Left lobe of liver (tissue), 2 donors: Measurements from ENCODE around the gene CPZ. TPM values are rescaled to one million over a fixed set of nuclear protein-coding genes. Genes with fewer than 3 reads are reported as not detected.
"Not testable (repeated sequence)": the region's sequence is repeated elsewhere in the genome, so short reads cannot be mapped to it uniquely, and the experiment has no call there.

Experiments used
- ATAC-seq: fragments of 200-7000 bp; cut with Tn5 transposase; one replicate; pipeline ENCODE4 v1.9.1; 2020; ENCODE audit warnings: mild to moderate bottlenecking, moderate library complexity
- DNase-seq: peaks from one replicate; pipeline ENCODE4 v3.0.0-alpha.2; 2020; ENCODE audit warnings: low spot score
- total RNA-seq: library from RNA; stranded (reverse); gene quantifications from one replicate; pipeline ENCODE4 v1.2.1, GENCODE V29; 2021
- donor health status: DM: no; HTN: no; CAD: no; lungs with moderate emphysema.
- donor health status: DM: no; HTN: yes; CAD: no.

CPZ gene
- total RNA-seq, 1 donor from 2014 or later = 0.45 TPM

- ATAC-seq (no peak), DNase-seq (no peak)
Observed at GRCh38 chr4:8556341-8557150, 36.0 kb upstream of the CPZ start.

- no peak for DNase-seq
- ATAC-seq = no peak
Observed at GRCh38 chr4:8557151-8558076, 35.2 kb upstream of the CPZ start.

- no peak for ATAC-seq
- DNase-seq = no peak
Observed at GRCh38 chr4:8558080-8558960, 34.2 kb upstream of the CPZ start.

GRCh38 chr4:8559011-8559410 lies 33.6 kb upstream of the CPZ start:
- no peak for DNase-seq
- ATAC-seq = no peak

- DNase-seq (no peak), ATAC-seq (no peak)
Observed at GRCh38 chr4:8559524-8560264, 32.9 kb upstream of the CPZ start.

GRCh38 chr4:8560265-8561047 lies 32.1 kb upstream of the CPZ start:
- no peak for ATAC-seq
- no peak for DNase-seq

- no peak for ATAC-seq
- no peak for DNase-seq
Observed at GRCh38 chr4:8564595-8564994, 28.0 kb upstream of the CPZ start.

- ATAC-seq (no peak), DNase-seq (no peak)
Observed at GRCh38 chr4:8568068-8568668, 24.4 kb upstream of the CPZ start.

- no peak for DNase-seq
- no peak for ATAC-seq
Observed at GRCh38 chr4:8570201-8570600, 22.4 kb upstream of the CPZ start.

- ATAC-seq (no peak), DNase-seq (no peak)
Observed at GRCh38 chr4:8571702-8572685, 20.6 kb upstream of the CPZ start.

GRCh38 chr4:8573266-8573665 lies 19.3 kb upstream of the CPZ start:
- DNase-seq = no peak
- no peak for ATAC-seq

- ATAC-seq = no peak
Observed at GRCh38 chr4:8574796-8575370, 17.7 kb upstream of the CPZ start.

GRCh38 chr4:8575457-8575856 lies 17.1 kb upstream of the CPZ start:
- ATAC-seq = no peak
- no peak for DNase-seq

More at GRCh38 chr4:8574796-8575370, 17.7 kb upstream of the CPZ start:
- DNase-seq = no peak

- ATAC-seq, DNase-seq: not testable (repeated sequence)
Observed at GRCh38 chr4:8576591-8576990, 16.0 kb upstream of the CPZ start.

GRCh38 chr4:8577046-8577445 lies 15.5 kb upstream of the CPZ start:
- DNase-seq (no peak), ATAC-seq (no peak)

- no peak for ATAC-seq
Observed at GRCh38 chr4:8577972-8578371, 14.6 kb upstream of the CPZ start.

GRCh38 chr4:8578717-8579116 lies 13.8 kb upstream of the CPZ start:
- no peak for ATAC-seq
- DNase-seq = no peak

More at GRCh38 chr4:8577972-8578371, 14.6 kb upstream of the CPZ start:
- no peak for DNase-seq
